Adipose tissue (tissue), 3 donors: ENCODE measurements around the gene CGNL1. TPM values are rescaled to one million over a fixed set of nuclear protein-coding genes. Genes with fewer than 3 reads are reported as not detected.

ENCODE experiments used
- H3K27ac ChIP-seq: one replicate; pipeline ENCODE4 v1.5.1; 2013; ENCODE audit warnings: low read depth, low read length
- WGBS, 3 donors: extraction: QIAGEN DNeasy Blood & Tissue Kit; methylation state at CpG; one replicate each; pipeline ENCODE4 v1.1.7; 2013; 5-methylcytosine and 5-hydroxymethylcytosine counted together
- polyA plus RNA-seq, 3 donors: library from polyadenylated mRNA; stranded (reverse); fragments of 200-250 nt; gene quantifications; one replicate each; pipeline ENCODE4 v1.2.3, GENCODE V29; 2013
- donor health status: healthy with polysubstance abuse.
- donor health status: Bipolar disorder and iron deficiency.
- donor health status: healthy.

Gene CGNL1
- polyA plus RNA-seq, 3 donors = 2.2 to 12.9 (median 10.3) TPM

GRCh38 chr15:57439128-57440027, 63.1 kb downstream of the CGNL1 start:
- H3K27ac ChIP-seq = no peak overlapping the region
- WGBS, 3 donors = 91 to 95% (median 92%) methylated on average over 26 of the region's 26 CpGs

GRCh38 chr15:57440167-57440566, 63.9 kb downstream of the CGNL1 start:
- H3K27ac ChIP-seq = no peak overlapping the region
- whole genome bisulfite sequencing, 3 donors = 81 to 95% (median 86%) methylated on average over 3 of the region's 3 CpGs

- no peak overlapping the region for H3K27ac ChIP-seq
- whole genome bisulfite sequencing, 3 donors = 30 to 88% (median 34%) methylated on average over 1 of the region's 1 CpG
Measured at GRCh38 chr15:57440799-57441198, 64.5 kb downstream of the CGNL1 start.

GRCh38 chr15:57442335-57442734, 66.0 kb downstream of the CGNL1 start:
- 85 to 94% (median 89%) methylated on average over 3 of the region's 3 CpGs for WGBS, 3 donors
- H3K27ac ChIP-seq = no peak overlapping the region

GRCh38 chr15:57443486-57443885, 67.2 kb downstream of the CGNL1 start:
- H3K27ac ChIP-seq = no peak overlapping the region
- 85 to 95% (median 92%) methylated on average over 8 of the region's 8 CpGs for WGBS, 3 donors

GRCh38 chr15:57444877-57445513, 68.7 kb downstream of the CGNL1 start:
- WGBS, 3 donors = 53 to 74% (median 68%) methylated on average over 5 of the region's 5 CpGs
- no peak overlapping the region for H3K27ac ChIP-seq

- no peak overlapping the region for H3K27ac ChIP-seq
- WGBS, 3 donors = 77 to 85% (median 85%) methylated on average over 1 of the region's 1 CpG
Measured at GRCh38 chr15:57445872-57446271, 69.6 kb downstream of the CGNL1 start.

GRCh38 chr15:57446393-57446792, 70.1 kb downstream of the CGNL1 start:
- 81 to 91% (median 90%) methylated on average over 3 of the region's 3 CpGs for WGBS, 3 donors

GRCh38 chr15:57451555-57451954, 75.2 kb downstream of the CGNL1 start:
- no peak overlapping the region for H3K27ac ChIP-seq

More at GRCh38 chr15:57446393-57446792, 70.1 kb downstream of the CGNL1 start:
- no peak overlapping the region for H3K27ac ChIP-seq

- 72 to 81% (median 77%) methylated on average over 11 of the region's 11 CpGs for WGBS, 3 donors
- H3K27ac ChIP-seq = no peak overlapping the region
Measured at GRCh38 chr15:57452090-57452754, 75.9 kb downstream of the CGNL1 start.

- WGBS, 3 donors = 32 to 89% (median 88%) methylated on average over 2 of the region's 2 CpGs
- H3K27ac ChIP-seq = no peak overlapping the region
Measured at GRCh38 chr15:57455929-57456328, 79.6 kb downstream of the CGNL1 start.

GRCh38 chr15:57456559-57456958, 80.3 kb downstream of the CGNL1 start:
- WGBS, 3 donors = 54 to 90% (median 81%) methylated on average over 4 of the region's 4 CpGs
- H3K27ac ChIP-seq = no peak overlapping the region

- WGBS, 3 donors = 88 to 96% (median 90%) methylated on average over 3 of the region's 3 CpGs
- H3K27ac ChIP-seq = no peak overlapping the region
Measured at GRCh38 chr15:57457726-57458125, 81.4 kb downstream of the CGNL1 start.

GRCh38 chr15:57458356-57458781, 82.1 kb downstream of the CGNL1 start:
- H3K27ac ChIP-seq = no peak overlapping the region
- WGBS, 3 donors = 54 to 72% (median 56%) methylated on average over 7 of the region's 7 CpGs

GRCh38 chr15:57460208-57460816, 84.0 kb downstream of the CGNL1 start:
- no peak overlapping the region for H3K27ac ChIP-seq
- 91 to 96% (median 96%) methylated on average over 3 of the region's 3 CpGs for WGBS, 3 donors

- 81 to 92% (median 87%) methylated on average over 5 of the region's 5 CpGs for WGBS, 3 donors
- no peak overlapping the region for H3K27ac ChIP-seq
Measured at GRCh38 chr15:57461541-57461940, 85.2 kb downstream of the CGNL1 start.

- no peak overlapping the region for H3K27ac ChIP-seq
- 35 to 43% (median 42%) methylated on average over 2 of the region's 2 CpGs for WGBS, 3 donors
Measured at GRCh38 chr15:57462381-57462780, 86.1 kb downstream of the CGNL1 start.

GRCh38 chr15:57463360-57463759, 87.1 kb downstream of the CGNL1 start:
- H3K27ac ChIP-seq = no peak overlapping the region
- 72 to 84% (median 74%) methylated on average over 7 of the region's 7 CpGs for WGBS, 3 donors

- H3K27ac ChIP-seq = no peak overlapping the region
- 88 to 96% (median 93%) methylated on average over 3 of the region's 3 CpGs for WGBS, 3 donors
Measured at GRCh38 chr15:57464480-57464879, 88.2 kb downstream of the CGNL1 start.
